Posterior cingulate gyrus (tissue), 11 donors: ENCODE results near the gene RABEP2.
"Not testable (repeated sequence)": the region's sequence is repeated elsewhere in the genome, so short reads cannot be mapped to it uniquely, and the experiment has no call there.

Experiments
- DNase-seq, 10 donors: peaks; one replicate each; pipeline versions ENCODE4 v3.0.0 to v3.0.0-alpha.2; 2020 to 2021; ENCODE audit warnings: mixed read lengths in 3 of 10
- intact Hi-C: fragments of 100-400 bp; cut with DNase I; formaldehyde crosslinking; loops from one replicate; pipeline ENCODE4 v1.15.1; 2023

Gene RABEP2

DNA sequence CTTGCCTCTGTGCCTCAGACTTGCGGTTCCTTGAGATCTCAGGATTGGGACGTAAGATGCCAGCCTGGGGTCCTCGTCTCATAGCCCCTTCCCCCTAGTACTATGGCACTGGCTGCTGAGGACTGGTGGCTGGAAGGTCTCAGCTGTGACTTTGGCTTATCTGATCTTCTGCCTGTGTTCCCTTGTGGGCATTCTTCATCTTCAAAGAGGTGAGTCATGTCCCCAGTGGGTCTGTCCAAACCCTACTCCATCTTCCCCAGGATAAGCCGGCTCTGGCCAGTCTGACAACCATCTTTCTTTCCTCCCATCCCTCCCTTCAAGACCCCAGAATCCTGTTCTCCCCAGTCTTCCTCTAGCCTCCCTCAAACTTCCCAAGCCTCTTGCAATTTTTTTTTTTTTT is 10.3 kb upstream of the RABEP2 start:
- intact Hi-C loops, result no loop called here

DNA sequence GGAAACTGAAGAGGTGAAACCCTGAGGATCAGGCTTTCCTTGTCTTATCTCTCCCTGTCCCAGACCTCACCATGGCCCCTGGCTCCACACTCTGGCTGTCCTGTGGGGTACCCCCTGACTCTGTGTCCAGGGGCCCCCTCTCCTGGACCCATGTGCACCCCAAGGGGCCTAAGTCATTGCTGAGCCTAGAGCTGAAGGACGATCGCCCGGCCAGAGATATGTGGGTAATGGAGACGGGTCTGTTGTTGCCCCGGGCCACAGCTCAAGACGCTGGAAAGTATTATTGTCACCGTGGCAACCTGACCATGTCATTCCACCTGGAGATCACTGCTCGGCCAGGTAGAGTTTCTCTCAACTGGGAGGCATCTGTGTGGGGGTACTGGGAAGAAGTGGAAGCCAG is 8.1 kb upstream of the RABEP2 start:
- intact Hi-C loops, result no loop called here
- DNase-seq, result peak in 1 of 10 donors; percentile 63

More for the DNA sequence above, 10.3 kb upstream of the RABEP2 start:
- no peak for DNase-seq

DNA sequence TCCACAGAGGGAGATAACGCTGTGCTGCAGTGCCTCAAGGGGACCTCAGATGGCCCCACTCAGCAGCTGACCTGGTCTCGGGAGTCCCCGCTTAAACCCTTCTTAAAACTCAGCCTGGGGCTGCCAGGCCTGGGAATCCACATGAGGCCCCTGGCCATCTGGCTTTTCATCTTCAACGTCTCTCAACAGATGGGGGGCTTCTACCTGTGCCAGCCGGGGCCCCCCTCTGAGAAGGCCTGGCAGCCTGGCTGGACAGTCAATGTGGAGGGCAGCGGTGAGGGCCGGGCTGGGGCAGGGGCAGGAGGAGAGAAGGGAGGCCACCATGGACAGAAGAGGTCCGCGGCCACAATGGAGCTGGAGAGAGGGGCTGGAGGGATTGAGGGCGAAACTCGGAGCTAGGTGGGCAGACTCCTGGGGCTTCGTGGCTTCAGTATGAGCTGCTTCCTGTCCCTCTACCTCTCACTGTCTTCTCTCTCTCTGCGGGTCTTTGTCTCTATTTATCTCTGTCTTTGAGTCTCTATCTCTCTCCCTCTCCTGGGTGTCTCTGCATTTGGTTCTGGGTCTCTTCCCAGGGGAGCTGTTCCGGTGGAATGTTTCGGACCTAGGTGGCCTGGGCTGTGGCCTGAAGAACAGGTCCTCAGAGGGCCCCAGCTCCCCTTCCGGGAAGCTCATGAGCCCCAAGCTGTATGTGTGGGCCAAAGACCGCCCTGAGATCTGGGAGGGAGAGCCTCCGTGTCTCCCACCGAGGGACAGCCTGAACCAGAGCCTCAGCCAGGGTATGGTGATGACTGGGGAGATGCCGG is 7.5 kb upstream of the RABEP2 start:
- DNase-seq, result peak in 1 of 10 donors; percentile 32
- intact Hi-C loops, result no loop called here

DNA sequence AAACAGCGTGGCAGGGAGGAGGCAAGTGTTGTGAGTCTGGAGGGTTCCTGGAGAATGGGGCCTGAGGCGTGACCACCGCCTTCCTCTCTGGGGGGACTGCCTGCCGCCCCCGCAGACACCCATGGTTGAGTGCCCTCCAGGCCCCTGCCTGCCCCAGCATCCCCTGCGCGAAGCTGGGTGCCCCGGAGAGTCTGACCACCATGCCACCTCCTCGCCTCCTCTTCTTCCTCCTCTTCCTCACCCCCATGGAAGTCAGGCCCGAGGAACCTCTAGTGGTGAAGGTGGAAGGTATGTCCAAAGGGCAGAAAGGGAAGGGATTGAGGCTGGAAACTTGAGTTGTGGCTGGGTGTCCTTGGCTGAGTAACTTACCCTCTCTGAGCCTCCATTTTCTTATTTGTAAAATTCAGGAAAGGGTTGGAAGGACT is 6.8 kb upstream of the RABEP2 start, which contains the start of gene CD19:
TSS of gene CD19 (plus strand) at position 171 of the 425 bp plus-strand sequence. CDS start at position 201, 30 bp downstream.
- intact Hi-C loops, result no loop called here
- peak in 1 of 10 donors; percentile 54 for DNase-seq

DNA sequence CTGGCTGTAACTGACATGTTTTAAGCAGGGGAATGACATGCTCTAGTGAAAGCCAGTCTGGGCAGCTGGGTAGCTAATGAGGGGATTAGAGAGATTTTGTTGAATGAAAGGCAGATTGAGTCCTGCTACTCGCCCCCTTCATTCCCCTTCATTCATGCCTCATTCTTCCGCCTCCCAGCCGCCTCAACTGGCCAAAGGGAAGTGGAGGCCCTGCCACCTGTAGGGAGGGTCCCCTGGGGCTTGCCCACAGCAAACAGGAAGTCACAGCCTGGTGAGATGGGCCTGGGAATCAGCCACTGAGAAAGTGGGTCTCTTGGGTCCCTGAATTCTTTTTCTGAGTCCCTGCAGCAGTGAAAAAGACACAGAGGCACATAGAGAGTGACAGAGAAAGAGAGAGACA is 5.6 kb upstream of the RABEP2 start:
- DNase-seq, result no peak
- intact Hi-C loops, result no loop called here

DNA sequence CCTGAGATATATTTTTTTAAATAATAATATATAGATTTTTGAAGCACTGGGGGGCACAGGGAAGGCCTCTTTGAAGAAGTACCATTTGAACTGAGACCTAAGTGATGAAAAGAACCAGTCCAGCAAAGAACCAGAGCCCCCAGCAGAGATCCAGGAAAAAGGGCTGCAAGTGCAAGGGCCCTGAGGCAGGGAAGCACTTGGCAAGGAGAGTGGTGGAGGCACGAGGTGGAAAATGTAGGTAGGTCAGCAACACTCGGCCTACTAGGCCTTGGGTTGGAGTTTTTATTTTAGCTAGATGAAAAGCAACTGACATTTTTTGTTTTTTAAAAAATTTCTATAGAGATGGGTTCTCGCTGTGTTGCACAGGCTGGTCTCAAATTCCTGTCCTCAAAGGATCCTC is 5.2 kb upstream of the RABEP2 start:
- no peak for DNase-seq
- intact Hi-C loops, result no loop called here

DNA sequence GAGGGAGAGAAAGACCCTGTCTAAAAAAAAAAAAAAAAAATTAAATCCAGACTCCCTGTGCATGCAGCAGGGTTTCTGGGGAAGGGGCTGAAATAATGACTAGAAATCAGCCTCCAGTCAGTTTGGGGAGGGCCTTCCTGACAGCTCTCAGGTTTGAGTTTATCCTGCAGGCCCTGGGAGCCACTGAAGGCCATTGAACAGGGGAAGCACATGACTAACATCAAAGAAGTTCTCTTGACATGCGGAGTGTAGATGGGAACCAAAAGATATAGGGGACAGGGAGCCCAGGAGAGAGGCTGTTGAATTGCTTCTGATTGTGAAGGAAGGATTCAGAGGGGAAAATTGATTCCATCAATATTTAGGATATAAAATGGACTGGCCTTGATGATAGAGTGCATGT is 2.8 kb upstream of the RABEP2 start:
- no peak for DNase-seq
- intact Hi-C loops, result no loop called here

DNA sequence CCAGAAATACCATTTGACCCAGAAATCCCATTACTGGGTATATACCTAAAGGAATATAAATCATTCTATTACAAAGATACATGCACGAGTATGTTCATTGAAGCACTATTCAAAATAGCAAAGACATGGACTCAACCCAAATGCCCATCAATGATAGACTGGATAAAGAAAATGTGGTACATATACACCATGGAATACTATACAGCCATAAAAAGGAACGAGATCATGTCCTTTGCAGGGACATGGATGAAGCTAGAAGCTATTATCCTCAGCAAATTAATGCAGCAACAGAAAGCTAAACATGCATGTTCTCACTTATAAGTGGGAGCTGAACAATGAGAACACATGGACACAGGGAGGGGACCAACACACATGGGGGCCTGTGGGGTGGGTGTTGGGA is 1.2 kb upstream of the RABEP2 start:
- DNase-seq, intact Hi-C loops: not testable (repeated sequence)

DNA sequence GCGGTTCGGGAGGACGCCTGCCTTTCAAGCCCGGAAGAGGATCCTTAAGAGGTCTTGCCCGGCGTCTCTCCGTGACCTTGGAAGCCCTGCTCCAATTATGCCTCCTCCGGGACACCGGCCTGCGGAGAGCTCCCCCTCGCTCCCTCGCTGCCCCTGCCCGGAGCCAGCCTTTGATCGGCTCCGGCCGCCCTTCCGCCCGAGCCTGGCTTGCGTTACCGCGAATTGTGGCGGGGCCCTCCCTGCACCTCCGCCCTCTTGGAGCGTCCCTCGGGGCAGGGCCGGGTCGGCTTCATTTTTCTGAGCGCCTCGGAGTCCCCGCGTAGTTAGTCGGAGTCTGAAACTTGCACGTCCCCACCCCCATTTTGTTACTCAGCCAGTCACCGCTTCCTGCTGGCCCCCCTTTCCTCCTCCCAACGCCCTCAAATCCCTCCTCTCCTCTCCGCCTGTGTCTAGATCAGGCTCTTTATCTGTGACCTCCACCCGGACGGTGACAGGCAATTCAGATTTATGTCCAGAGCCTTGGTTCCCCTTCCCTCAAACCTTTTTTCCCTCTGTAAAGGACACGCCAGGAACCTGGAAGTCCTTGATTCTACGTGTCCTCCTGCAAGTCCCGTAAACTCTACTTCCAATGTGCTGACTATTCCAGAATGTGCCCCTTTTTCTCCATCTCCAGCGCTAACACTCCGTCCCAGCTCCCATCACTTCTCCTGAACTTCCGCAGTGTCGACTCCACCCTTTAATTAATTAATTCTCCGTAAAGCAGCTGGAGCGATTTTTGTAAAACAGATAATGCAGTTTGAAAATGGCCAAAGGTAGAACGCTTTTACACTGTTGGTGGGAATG is 569 bp upstream of the RABEP2 start:
- peak in 7 of 10 donors; percentile 36 to 88 (median 44) for DNase-seq
- intact Hi-C loops, result loop anchor here (2.0 kb wide), 1 partner anchor 25 kb away; the partner anchor contains the start of gene NFATC2IP

DNA sequence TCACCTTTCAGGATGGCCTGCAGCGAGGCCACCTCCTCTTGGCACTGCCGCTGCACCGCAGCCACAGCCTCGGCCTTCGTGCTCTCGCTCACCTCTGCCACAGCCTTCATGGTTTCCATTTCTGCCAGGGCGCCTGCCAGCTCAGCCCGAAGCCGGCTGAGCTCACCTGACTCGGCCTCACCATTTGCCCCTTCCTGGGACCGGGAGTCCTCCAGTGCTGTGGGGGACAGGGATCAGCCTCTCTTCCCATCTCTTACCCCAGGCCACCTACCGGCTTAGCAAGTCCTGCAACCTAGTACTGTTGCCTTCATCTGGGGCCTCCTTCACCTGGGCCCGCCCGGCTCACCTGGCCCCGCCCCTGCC is 658 bp downstream of the RABEP2 start:
- no peak for DNase-seq
- intact Hi-C loops, result loop anchor here (2.0 kb wide), 1 partner anchor 26 kb away; the partner anchor contains the start of gene NFATC2IP

DNA sequence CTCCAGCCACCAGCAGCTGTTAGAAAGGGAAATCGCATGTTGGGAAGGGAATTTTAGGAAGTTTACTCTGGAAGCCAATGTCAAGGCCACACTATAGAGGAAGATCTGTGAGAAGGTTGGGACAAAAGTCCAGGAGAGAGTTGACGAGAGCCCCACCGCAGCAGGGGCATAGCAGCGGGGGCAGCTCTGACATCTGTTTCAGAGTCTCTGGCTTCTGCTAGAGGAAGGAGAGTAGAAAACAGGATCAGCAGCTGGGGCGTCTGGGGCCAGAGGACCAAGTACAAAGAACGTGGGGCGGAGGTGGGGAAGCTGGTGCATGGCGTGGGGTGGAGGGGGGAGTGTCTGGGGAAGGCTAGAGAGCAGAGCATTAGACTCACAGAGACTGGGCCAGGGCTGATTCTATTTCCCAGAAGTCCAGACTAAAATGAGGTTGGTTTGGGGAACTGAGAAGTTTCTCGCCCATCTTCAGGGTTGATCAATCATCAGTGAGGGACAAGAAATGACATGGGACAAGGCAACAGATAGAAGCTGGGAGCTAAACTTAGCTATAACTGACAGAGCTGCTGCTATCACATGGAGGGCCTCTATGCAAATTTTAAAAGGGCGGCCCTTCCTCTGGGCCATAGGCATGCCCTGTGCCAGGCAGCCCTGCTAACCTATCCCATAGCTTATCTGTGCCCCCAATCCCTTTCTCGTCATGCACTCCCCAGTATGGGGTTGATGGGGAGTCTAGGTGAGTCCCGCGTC is 1.2 kb downstream of the RABEP2 start:
- intact Hi-C loops, result loop anchor here (2.0 kb wide), 1 partner anchor 27 kb away; the partner anchor contains the start of gene NFATC2IP
- peak in 1 of 10 donors; percentile 50 for DNase-seq

DNA sequence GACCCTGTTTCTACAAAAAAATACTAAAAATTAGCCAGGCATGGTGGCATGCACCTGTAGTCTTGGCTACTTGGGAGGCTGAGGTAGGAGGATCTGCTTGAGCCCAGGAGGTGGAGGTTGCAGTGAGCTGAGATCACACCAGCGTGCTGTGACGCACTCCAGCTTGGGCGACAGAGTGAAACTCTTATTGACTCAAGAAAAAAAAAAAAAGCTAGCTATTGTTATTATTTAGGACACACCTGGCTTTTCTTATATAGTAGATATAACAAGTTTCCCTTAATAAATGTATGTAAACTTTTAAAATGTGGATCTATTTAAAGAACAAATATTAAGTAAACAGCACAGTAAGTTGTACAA is 1.8 kb downstream of the RABEP2 start:
- intact Hi-C loops, result no loop called here
- DNase-seq, result no peak

DNA sequence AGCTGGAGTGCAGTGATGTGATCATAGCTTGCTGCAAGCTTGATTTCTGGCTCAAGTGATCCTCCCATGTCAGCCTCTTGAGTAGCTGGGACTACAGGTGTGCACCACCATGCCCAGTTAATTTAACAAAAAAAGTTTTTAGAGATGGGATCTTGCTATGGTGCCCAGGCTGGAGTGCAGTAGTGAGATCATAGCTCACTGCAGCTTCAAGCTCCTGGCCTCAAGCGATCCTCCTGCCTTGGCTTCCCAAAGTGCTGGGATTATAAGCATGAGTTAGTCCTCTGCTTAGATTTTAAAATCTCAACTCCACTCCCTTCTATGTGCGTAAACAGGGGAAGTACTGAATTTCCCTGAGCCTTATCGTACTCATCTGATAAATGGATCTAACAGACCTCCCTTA is 6.3 kb downstream of the RABEP2 start:
- intact Hi-C loops, result no loop called here
- no peak for DNase-seq

DNA sequence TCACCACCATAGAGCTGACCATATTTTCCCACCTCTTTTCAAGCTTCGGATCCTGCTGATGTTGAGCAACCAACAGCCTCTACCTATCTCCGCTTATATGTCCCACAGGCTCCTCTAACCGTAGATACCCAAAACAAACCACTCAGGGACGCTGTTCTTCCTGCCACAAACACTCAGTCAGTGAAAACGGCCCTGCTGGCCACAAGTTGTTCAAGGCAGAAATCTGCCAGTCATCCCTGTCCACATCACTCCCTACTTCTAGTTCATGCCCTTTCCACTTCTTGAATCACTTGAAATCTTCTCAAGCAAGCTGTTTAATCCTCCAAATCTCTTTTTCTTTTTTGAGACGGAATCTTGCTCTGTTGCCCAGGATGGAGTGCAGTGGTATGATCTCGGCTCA is 7.9 kb downstream of the RABEP2 start:
- no peak for DNase-seq
- intact Hi-C loops, result no loop called here

DNA sequence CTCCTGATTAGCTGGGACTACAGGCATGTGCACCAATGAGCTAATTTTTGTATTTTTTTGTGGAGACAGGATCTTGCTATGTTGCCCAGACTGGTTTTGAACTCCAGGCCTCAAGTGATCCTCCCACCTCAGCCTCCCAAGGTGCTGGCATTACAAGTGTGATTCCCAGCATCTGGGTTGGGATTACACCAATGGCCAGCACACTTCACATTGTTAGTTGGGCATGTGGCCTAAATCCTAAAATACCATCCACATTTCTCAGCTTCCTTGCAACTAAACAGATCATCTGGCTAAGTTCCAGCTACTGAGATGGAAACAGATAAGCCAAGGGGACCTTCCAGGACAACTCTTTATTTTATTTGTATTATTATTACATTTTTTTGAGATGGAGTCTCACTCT is 9.9 kb downstream of the RABEP2 start:
- DNase-seq, result no peak
- intact Hi-C loops, result no loop called here

DNA sequence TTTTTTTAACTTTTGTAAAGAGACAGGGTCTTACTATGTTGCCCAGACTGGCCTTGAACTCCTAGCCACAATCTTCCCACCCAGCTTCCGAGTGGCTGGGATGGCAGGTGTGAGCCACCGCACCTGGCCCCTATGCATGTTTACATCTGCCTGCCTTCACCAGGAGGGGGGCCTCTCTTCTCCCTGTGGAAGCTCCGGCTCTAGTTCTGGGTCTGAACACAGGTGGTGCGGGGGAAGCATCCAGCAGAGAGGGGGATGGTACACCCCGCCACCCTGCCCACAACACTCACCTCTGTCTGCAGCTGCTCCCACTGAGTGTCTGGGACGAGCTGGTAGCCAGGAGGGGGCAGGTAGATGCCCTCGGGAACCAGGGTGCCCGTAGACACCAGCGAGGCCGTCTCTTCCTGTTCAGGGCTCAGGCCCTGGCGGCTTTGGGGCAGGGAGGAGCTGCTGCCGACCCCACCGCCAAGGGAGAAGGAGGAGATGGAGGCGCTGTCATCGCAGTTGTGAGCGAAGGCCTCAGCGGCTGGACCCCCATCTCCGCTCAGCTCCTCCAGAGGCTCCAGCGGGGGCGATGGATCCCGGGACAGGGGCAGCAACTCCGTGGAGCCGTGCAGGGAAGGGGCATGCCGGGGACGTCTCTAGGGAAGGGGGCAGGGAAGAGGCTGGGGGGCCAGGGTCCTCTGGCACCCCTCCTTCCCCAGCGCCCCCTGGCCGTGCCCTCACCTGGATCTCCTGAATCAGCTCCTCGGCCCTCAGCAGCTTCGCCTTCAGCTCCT is 10.9 kb downstream of the RABEP2 start:
- intact Hi-C loops, result no loop called here
- no peak for DNase-seq

DNA sequence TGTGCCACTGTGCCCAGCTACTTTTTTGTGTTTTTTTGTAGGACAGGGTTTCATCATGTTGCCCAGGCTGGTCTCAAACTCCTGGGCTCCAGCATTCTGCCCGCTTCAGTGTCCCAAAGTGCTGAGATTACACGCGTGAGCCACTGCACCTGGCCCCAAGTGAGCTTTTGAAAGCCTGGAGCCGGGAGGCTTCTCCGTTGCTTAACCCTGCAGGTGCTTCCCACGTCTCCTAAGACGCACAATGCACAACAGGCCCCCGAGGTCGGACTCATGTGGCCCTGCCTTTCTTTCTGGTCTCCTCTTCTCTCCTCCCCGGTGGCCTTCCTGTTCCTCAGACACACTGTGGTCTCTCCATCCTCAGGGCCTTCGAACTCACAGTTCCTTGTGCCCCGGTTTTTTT is 12.5 kb downstream of the RABEP2 start:
- DNase-seq, result no peak
- intact Hi-C loops, result no loop called here

DNA sequence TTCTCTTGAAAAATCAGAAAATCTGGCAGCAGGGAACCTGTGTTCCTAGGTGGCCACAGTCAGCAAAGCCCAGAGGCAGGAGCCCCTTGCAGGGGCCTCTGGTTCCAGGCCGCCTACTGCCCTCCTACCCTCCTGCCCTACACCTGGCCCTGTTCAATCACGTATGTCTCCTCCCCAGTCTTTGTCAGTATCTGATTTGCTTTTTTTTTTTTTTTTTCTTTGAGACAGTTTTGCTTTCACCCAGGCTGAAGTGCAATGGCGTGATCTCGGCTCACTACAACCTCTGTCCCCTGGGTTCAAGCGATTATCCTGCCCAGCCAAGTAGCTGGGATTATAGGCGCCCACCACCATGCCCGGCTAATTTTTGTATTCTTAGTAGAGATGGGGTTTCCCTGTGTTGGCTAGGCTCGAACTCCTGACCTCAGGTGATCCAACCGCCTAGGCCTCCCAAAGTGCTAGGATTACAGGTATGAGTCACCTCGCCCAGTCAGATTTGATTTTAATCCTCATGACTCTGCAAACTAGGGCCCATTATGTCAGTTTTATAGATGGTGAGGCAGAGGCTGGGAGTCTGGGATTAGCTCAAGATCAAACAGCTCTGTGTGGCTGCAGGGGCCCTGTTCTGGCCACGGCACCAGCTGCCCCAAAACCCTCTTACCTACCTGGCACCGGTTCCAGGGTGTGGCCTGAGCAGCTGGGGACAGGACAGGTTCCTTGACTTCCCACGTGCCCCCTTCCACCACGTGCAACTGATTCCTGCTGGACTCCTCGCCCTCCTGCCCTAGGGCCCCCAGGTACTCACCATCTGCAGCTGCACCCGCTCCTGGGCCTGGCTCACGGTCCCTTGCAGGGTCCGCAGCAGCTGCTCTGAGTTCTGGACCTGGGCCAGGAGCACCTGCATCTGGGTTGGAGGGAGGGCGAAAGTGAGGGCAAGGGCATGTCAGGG is 14.7 kb downstream of the RABEP2 start:
- intact Hi-C loops, result no loop called here
- no peak for DNase-seq

DNA sequence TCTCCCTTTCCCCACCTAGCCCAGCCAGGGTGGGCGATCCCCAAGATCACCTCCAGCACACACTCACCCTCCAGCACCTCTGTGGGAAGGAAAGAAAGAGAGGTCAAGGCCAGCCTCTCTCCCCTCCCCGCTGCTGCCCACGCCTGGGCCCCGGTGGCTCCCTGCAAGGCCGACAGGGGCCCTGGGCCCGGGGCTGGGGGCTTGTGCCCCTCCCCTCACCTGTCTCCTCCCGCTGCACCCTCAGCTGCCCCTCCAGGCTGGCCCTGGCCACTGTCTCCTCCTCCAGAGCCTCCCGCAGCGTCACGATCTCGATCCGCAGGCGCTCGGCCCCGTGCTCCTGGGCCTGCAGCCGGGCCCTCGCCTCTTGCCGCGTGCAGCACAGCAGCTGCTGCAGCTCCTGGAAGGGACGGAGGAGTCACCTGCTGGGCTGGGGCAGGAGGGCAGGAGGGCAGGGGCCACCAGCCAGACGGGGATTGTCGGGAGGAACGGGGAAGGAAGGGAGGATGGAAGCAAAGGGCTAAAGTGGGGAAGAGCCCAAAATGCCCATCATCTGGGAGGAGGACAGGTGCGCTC is 19.2 kb downstream of the RABEP2 start:
- intact Hi-C loops, result no loop called here
- no peak for DNase-seq
